ENCODE measurements around the gene FAM72D. TPM values are rescaled to one million over a fixed set of nuclear protein-coding genes. Genes with fewer than 3 reads are reported as not detected.
"Not testable (repeated sequence)": the region's sequence is repeated elsewhere in the genome, so short reads cannot be mapped to it uniquely, and the experiment has no call there.

FAM72D gene
- 0.15 and 0.52 TPM in 2 replicates for total RNA-seq

DNA sequence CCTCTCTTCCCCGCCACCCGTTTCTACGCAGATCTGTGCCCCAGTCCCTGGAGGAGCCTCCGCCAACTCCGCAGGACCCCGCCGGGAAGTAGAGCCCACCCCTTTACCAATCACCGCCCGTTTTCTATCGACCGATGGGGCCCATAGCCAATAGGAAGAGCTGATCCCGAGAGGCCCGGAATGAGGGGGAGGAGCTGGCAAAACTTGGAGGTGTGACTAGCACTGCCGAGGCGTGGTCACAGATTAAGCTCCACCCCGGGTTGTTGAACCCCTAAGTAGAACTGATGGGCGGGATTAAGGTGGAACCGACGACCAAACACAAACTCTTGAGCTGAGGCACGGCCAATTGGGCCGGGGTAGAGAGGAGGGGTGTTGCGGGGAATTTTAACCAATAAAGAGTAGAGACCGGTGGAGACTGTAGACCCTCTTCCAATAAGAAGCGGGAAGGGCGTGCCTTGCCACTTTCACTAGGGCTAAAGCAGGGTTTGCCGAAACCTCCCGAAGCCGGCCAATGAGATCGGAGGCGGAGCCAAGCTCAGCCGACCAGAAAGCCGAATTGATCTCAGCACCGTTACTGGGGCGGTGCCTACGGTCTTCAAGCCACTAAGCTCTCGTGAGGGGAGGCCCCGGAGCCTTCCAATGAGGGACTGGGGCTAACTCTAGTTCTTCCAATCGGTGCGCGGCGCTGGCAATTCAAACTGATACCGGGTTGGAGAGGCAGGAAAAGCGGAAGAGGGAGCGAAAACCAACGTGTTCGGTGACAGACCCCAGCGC, at the start of gene FAM72D, which contains the start of gene SRGAP2B:
Gene FAM72D (plus strand): TSS at position 691 of the 774 bp plus-strand sequence. CDS start 874 bp downstream, outside the sequence.
Gene SRGAP2B (minus strand): TSS at position 45 of the 774 bp plus-strand sequence. CDS start 2,427 bp downstream, outside the sequence.
- DNase-seq (ENCODE audit: low read depth): not testable (repeated sequence)

DNA sequence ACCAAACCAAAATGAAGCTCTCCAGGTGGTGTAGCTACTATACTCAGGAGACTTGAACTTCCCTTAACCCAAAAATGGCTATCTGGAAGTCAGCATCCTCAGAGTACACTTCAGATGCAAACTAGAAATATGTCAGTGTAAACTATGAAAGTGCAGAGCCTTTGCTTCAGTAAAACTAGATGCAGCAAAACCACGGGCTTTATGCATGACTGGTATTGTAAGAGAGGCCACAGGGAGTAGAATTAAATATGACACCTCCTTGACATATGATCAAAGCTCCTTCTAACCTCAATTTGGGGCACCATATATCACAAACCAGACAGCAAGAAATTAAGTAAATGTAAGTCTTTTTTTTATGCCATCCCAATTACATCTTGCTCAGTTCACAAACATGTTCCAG, 48.2 kb upstream of the FAM72D start:
- DNase-seq (ENCODE audit: low read depth): not testable (repeated sequence)

DNA sequence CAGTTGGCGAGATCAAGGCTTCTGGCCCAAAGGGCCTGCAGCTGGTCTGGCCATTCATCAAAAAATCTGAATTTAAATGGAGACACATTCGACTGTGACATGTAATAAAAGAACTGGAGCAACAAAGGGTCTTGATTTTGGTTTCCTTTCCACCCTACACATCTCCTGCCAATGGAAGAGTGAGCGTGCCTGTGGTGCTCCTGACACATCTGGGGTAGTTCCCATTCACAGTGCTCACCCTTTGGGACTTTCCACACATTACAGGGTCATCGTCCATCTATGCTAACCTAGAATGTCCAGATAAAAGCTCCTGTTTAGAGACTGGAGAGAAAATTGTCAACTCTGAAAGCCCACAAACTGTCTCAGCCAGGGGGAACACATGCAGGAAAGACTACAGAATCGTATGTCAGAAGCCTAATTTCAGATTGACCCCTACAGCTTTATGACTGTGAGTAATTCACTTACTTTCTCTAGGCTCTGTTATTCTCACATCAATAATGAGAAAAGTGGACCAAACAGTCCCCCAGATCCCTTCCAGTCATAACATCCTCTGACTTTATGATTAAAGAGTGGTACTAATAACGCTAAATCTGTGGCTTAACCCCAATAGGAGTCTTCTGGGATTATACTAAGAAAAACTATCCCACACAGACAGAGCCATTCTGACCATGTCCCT, 47.5 kb upstream of the FAM72D start:
- DNase-seq (ENCODE audit: low read depth): not testable (repeated sequence)

DNA sequence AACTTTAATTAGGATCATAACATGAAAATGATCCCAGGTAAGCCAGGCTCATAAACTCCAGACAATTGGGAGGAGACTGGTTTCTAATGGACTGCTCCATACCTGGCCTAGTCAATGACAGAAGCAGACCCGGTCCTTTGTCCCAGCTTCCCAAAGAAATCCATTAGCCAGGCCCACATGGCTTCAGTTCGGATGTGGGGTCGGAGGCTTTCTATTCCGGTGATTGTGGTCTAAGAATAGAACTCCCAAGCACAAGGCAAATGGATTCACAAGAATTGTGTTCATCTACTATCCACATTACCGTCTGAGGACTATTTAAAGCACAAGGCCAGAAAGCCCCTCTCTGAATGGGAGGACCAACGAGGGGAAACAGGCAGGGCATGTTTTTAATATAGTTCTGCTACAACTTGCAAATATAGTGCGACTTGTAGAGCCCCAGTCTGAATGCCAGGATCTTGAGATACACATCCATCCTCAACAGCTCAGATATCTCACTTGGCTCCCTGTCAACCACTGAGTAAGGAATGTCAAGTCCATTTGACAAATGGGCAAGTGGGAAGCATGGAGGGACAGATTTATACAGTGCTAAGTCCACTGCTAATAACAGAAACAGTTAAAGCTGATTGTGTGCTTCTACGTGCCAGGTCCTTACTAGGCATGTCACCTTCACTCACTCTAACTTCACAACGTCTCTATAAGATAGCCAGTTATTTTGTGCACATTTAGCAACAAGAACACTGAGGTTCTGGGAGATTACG, 43.6 kb upstream of the FAM72D start:
- DNase-seq (ENCODE audit: low read depth): not testable (repeated sequence)

DNA sequence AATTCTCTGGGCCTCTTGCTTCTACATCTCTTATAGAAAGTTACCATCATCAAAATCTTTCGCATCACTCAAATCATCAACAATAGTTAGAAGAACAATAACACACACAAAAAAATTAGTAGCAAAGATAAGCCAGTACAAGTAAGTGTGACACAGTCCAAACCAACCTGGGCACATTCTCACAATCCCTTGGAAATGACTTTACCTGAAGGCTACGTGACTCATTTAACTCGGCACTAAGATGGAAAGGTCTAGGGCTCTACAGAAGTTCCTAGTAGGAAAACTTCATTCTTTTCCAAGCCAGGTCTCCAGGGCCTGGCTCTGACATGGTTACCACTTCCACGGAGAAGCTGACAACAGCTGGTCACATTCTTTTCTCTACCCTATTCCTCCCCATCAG, 42.3 kb upstream of the FAM72D start:
- DNase-seq (ENCODE audit: low read depth): not testable (repeated sequence)

DNA sequence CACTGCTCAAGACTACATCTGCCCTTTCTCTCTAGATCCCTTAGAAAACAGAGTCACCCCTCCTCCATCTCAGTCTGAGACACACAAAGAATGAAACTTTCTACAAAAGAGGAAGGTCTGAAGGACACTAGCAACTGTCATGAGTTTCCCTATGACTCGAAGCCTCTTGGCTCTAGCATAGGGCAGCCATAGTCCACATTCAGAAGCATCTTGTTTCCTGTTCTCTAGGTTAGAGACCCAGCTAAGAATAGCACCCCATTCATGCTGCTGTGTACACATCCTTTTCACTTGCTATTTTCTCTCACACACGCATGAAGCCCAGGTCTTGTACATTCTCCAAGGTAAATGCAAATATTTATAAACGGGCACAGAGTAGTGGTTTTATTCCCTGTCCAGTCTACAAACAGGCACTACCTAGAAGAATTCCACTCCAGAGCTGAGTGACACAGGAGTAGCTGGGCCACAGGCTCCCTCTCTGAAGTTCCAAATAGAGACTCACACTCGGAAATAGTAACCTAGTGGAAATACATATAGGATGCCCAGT, 40.5 kb upstream of the FAM72D start:
- DNase-seq (ENCODE audit: low read depth): not testable (repeated sequence)

DNA sequence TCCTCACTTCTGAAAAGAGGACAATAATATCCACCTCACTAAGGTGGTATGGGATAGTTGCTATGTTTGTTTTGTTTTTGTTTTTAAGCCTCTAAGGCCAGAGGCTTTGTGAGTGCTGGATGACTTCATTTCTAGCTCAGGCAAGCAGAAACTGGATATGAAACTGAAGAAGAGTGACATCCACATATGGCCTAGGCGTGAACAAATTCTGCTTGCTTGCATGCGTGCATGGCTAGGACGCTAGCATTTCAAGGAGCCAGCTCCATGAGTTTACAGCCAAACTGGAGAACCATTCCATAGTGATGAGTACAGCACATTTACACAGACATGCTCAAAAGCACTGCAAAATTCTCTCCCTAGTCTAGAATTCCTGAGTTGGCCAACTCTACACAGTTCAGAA, 37.6 kb upstream of the FAM72D start:
- DNase-seq (ENCODE audit: low read depth): not testable (repeated sequence)

DNA sequence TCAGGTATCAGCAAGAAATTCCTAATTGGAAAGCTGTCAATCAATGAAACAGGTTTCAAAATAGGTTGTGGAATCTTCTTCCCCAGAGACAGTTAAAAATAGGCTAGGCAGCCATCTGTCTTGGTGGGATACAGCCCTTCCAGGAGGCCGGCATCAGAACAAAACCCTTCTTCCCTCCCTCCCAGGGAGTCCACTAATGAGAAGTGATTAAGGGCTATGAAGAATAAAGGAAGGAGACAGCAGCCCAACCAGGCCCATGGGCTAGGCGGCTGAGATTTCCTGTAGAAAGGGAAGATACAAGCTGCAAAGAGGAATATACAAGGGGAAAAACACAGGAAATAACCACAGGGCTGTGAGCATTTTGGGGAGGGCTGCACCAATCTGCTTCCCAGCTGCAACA, 32.5 kb upstream of the FAM72D start:
- not testable (repeated sequence) for DNase-seq (ENCODE audit: low read depth)

DNA sequence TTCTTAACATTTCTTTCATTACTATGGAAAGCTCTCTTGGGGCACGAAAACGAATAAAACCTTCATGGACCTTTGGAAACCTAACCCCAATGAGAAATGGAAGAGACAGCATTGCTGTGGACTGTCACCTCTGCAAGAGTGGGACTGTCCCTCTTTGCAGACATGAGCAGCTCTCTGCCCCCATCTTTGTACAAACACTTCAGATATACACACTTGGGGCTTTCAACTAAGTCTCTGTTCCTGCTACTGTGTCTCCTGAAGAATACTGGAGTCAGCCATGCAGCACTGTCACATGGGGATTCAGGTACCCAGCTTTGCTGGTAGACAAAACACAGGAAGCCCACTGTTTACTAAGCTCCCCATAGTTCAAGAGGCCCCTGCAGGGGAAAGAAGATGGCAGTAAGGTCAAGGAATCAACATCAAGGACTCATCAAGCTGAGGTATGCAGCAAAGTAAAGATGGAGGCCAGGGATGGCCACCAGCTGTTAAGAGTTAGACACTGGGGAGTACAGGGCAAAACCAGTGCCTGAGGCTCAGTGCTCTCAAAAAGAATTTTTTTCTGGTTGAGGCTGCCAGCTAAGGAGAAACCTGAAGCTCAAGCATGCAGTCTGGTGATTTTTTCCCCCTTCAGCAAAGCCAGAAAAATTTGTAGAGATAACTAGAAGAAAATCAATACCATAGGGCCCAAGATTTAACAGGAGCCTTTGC, 31.7 kb upstream of the FAM72D start:
- not testable (repeated sequence) for DNase-seq (ENCODE audit: low read depth)

DNA sequence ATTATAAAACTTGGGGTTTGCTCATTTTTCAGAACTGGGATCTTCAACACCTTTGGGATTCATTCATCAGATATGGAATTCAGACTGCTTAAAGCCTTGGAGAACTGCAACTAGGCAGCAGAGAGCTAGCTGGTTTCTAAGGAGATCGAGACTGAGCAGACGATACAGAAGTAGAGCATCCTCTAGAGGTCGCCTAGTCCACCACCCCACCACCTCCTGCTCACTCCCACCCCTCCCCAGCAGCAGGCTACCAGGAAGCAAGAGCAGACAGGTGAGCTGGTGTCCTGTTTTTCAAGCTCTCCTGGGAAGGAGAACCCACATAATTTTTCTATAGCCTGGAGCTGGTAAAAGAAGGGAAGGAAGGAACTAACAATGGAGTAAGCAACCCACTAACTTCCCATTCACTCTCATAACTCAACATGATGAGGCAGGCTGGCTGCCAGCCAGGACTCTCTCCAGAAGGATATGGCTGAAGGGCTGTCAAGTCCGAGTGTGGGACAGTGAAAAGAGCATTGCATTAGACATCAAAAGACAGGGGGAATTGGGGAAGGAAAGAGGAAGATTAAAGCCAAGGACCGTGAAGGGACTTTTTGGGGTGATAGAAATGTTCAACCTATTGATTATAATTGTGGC, 30.5 kb upstream of the FAM72D start:
- not testable (repeated sequence) for DNase-seq (ENCODE audit: low read depth)

DNA sequence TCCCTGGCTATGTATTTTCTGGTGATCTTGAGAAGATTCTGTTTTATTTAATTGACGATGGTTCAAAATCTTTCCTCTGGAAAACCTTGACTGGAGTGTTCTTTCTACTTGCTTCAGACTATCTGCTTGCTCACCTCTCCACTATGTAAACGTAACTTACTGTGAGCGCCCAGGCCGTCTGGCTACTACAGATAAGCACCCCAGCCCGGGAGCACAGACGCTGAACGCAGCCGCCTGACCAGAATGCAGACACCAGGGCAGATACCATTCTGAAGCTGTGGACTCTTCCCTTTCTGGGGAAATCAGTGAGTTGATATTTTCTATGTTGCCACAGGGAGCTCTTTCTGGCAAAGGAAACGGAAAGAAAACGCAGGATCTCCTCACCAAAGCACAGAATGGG, 29.3 kb upstream of the FAM72D start:
- not testable (repeated sequence) for DNase-seq (ENCODE audit: low read depth)

DNA sequence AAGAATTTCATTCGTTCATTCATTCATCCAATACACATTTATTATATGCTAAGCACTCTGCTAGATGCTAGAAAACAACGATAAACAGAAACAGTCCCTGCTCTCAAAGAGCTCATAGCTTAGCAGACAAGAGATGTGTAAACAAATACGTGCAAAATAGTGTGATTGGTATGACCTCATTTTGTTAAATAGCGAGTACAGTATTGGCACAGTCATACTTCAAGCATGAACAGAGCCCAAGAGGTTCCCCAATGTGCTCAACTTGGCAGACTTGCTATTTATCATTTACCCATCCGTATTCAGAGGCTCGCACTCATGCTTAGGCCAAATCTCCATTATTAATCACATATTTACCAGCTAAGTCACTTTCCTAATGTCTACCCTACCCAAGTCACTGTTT, 24.2 kb upstream of the FAM72D start:
- DNase-seq (ENCODE audit: low read depth): not testable (repeated sequence)

DNA sequence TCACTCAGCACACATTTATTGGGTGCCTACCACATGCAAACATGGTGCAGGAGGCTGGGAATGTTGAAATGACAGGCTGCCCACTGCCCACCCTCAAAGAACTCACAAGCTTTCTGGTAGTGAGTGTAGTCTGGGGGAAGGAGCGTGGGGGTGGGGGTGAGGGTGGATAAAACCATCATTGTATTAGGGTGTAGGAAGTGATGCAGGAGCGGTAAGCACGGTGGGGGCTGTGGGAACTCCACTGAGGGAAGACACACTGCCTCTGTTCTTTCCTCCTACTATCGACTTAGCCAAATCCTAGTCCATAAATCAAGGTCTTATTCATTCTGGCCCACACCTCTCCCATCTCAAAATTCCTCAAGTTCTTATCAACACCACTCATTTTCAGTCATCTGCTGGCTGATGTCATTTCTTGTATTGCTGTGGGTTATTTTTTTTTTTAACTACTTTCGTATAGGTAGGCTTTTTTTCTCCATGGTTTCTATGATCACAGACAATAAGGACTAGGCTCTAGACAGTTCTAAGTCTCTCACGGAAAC, 21.7 kb upstream of the FAM72D start:
- DNase-seq (ENCODE audit: low read depth): not testable (repeated sequence)

DNA sequence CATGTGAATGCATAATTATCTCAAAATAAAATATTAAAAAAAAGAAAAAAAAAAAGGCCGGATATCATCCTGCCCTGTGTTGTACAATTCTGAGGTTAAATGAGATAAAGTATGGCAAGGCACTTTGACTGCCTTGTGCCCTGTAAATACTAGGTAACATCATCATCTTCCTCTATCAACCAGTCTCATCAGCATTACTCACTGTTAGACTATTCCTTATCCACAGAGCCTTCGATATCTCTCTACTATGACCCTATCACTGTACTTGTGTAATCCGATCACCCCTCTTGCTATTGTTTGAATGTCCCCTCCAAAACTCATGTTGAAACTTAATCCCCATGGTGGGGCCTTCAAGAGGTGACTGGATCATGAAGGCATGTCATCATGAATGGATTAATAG, 18.9 kb upstream of the FAM72D start:
- DNase-seq (ENCODE audit: low read depth): not testable (repeated sequence)

DNA sequence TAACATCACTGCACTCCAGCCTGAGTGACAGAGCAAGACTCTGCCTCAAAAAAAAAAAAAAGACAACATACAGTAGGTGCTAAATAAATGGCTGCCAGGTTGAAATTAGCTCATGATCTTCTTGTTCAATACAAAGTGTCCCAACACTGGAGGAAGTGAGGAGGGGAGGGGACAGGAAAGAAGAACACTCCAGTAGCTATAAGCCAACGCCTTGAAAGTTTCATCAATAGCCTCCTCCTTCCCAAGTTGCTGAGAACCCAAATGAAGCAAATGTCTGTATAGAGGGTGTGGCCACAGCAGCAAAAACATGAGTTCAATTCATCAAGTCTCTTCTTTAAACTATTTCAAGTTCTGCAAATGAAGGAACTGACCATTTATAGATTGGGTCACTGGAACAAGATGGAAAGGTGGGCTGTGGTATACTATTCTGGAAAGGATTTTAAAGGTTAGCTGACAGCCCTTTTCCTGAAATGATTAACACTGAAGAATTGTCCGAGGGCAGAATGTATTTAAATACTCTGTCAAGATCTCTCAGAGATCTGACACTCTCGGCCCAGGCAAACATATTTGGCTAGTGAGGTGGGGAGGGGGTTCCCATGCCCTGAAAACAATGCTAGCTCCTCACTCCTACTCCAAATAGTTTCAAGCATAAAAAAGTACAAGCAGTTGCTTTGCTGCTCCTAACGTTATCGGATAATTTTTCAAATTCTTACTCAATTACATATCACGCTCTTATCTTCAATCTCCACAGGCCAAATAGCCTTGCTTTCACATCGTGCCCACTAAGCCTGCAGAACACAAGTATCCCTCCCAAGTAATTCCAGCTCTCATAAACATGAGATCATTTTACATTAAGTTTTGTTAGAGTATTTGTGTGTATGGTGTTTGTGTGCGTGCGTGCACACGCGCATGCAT, 17.6 kb upstream of the FAM72D start:
- DNase-seq (ENCODE audit: low read depth): not testable (repeated sequence)

DNA sequence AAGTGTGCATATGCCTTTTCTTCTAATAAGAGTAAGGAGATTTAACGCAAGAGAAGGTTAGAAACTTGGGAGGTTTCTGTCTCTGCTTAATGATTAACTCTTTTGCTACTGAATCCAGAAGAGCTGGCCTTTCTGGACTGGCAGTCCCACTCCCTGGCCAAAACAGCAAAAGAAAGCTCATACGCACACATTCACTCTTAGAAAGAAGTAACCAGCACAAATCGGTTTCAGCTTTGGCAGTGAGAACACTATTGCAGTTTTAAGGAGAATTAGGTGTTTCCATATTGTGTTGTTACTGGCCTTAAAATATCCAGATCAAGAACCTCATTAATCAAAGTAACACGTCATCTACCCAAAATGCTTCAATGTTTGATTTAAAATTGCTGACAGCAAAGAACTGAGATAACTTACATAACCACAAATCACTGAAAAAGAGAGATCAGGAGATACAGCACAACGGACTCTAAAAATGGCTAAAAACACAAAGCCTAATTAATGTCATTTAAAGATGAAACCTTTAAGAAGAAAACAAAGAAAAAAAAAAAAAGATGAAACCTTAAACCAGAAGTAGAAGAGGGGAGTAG, 16.9 kb upstream of the FAM72D start:
- not testable (repeated sequence) for DNase-seq (ENCODE audit: low read depth)

DNA sequence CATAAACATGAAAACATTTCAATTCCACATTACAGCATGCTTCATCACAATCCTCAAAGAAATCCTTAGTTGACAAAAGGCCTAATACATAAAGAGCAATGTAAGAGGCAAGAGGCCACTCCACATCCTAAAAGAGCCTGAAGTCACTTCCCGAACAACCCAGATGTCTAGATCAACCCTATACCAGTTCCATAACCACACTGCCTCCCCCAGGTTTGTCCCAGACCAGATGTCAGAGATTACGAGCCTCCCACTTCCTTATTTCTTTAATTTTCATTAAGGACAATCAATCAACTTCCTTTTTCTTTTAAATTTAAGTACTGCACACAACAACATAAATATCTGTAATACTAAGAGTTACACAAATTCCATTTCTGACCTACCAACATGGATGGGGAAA, 16.0 kb upstream of the FAM72D start:
- DNase-seq (ENCODE audit: low read depth): not testable (repeated sequence)

DNA sequence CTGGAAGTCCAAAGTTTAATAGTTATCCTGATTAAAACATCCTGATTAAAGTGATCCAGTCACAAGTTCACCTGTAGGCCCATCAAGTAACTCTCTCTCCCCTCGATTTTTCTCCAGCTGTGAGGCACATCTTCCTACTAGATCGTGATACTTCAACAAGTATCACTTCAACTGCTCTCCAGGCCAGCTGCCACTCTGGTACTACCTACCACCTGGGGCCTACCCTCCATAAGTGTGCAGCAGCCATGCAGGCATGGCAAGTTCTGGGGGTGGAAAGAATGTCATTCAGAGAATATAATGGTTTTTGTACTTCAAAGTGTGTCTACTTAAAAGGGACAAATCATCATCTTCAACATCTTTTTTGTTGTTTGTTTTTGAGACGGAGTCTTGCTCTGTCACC, 15.6 kb upstream of the FAM72D start:
- DNase-seq (ENCODE audit: low read depth): not testable (repeated sequence)
